Stimulated activated memory B cell treated with anti-CD40 and anti-IgM and Interleukin-4, amounts not matched to agents 10 μg/mL and 1 μg/mL and 100 μg/mL, for 72 hours (primary cell): ENCODE data around the gene SHISA9.
"Not testable (repeated sequence)": the region's sequence is repeated elsewhere in the genome, so short reads cannot be mapped to it uniquely, and the experiment has no call there.

Experiments
- ATAC-seq: fragments of 150-1000 bp; cut with Tn5 transposase; 2 replicates; pipeline ENCODE4 v1.10.0; 2021
- H3K27ac Mint-ChIP-seq: one replicate; pipeline ENCODE4 v1.8.0; 2022; ENCODE audit warnings: mild to moderate bottlenecking, mixed read lengths
- H3K27me3 Mint-ChIP-seq: one replicate; pipeline ENCODE4 v1.8.0; 2022; ENCODE audit warnings: mixed read lengths
- H3K36me3 Mint-ChIP-seq: one replicate; pipeline ENCODE4 v1.8.0; 2022; ENCODE audit warnings: mixed read lengths
- H3K4me1 Mint-ChIP-seq: one replicate; pipeline ENCODE4 v1.8.0; 2022; ENCODE audit warnings: mixed read lengths
- H3K4me3 Mint-ChIP-seq: one replicate; pipeline ENCODE4 v1.8.0; 2022; ENCODE audit warnings: mild to moderate bottlenecking, moderate library complexity, mixed read lengths
- H3K9me3 Mint-ChIP-seq: one replicate; pipeline ENCODE4 v1.8.0; 2022; ENCODE audit warnings: mixed read lengths

Gene SHISA9

DNA sequence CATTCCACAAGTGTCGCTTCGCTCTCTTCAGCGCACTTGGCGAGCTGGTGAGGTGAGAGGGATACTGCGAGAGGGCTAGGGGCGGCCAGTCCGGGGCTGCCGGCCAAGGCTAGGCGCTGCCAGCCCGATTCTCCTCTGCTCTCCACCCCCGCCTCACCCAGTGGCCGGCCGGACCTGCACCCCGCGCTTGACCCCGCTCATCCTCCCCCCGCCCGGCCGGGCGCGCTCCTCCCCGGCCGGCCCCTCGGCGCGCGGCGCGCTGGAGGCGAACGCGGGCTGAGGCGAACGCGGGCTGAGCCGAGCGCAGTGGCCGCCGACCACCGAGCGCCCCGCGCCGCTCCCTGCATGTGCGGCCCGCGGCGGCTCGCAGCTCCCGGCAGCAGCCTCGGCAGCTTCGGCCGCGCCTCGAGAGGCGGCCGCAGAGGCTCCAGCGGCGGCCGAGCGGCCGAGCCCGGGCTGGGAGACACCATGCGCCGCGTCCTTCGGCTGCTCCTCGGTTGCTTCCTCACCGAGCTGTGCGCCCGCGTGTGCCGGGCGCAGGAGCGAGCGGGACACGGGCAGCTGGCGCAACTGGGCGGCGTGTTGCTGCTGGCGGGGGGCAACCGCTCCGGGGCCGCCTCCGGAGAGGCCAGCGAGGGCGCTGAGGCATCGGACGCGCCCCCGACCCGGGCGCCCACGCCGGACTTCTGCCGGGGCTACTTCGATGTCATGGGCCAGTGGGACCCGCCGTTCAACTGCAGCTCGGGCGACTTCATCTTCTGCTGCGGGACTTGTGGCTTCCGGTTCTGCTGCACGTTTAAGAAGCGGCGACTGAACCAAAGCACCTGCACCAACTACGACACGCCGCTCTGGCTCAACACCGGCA is at the start of gene SHISA9:
Gene SHISA9, plus strand, starts transcription at position 2 of the 865 bp plus-strand sequence.
- Mint-ChIP-seq H3K27me3 (peaks cover 88% of the 10 kb centered on the region), H3K9me3 (no peaks in the 10 kb centered on the region), H3K4me3 (peak within 1 kb of the TSS; percentile 38), H3K36me3 (no peaks in the 10 kb centered on the region), H3K27ac (no peak within 1 kb of the TSS), H3K4me1 (peaks cover 11% of the 10 kb centered on the region)
- no peak for ATAC-seq

DNA sequence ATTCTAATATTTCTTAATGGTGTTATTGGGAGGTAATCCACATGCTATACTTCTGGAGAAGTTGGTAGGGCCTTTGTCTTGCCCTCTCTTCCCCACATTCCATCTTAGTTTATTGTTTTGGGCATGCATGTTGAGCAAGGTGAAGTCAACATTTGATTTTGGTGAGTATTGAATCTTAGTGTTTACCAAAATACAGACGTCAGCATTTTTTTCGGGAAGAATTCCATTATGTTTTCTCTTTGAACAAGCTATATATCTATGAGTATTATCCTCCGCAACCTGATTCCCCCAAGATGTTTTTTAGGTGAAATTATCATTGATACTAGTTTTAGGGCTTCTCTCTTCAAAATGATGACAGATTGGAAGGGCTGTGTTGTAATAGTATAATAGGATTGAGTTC is 47.4 kb upstream of the SHISA9 start:
- Mint-ChIP-seq H3K4me1 (no peaks in the 10 kb centered on the region), H3K4me3 (no peak overlapping the region), H3K27me3 (peaks cover 19% of the 10 kb centered on the region), H3K27ac (no peak overlapping the region), H3K9me3 (peaks cover 11% of the 10 kb centered on the region), H3K36me3 (no peaks in the 10 kb centered on the region)
- no peak for ATAC-seq

DNA sequence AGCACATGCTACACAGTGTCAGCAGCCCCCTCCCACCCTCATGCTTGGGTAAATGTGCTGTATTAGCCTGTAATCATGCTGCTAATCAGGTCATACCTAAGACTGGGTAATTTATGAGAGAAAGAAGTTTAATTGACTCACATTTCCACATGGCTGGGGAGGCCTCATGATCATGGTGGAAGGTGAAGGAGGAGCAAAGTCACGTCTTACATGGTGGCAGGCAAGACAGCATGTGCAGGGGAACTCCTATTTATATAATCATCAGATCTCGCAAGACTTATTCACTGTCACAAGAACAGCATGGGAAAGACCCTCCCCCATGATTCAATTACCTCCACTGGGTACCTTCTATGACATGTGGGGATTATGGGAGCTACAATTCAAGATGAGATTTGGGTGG is 44.0 kb upstream of the SHISA9 start:
- not testable (repeated sequence) for ATAC-seq, H3K27ac Mint-ChIP-seq, H3K4me1 Mint-ChIP-seq, H3K36me3 Mint-ChIP-seq, H3K27me3 Mint-ChIP-seq, H3K4me3 Mint-ChIP-seq
- peaks cover 11% of the 10 kb centered on the region for H3K9me3 Mint-ChIP-seq

DNA sequence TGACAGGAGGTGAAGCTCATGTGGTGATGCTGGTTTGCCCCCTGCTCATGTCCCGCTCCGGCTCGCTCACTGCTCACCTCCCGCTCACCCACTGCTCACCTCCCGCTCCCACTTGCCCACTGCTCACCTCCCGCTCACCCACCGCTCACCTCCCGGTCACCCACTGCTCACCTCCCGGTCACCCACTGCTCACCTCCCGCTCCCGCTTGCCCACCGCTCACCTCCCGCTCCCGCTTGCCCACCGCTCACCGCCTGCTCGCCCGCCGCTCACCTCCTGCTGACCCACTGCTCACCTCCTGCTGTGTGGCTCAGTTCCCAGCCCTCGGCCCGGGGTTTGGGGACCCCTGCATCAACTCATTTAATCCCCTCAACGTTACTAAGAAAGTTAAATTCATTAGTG is 39.1 kb upstream of the SHISA9 start:
- no peaks in the 10 kb centered on the region for H3K4me1 Mint-ChIP-seq
- H3K36me3 Mint-ChIP-seq, result no peaks in the 10 kb centered on the region
- H3K4me3 Mint-ChIP-seq, result no peak overlapping the region
- ATAC-seq, result peak; percentile 57
- no peak overlapping the region for H3K27ac Mint-ChIP-seq
- peaks cover 4% of the 10 kb centered on the region for H3K9me3 Mint-ChIP-seq
- H3K27me3 Mint-ChIP-seq, result peaks cover 22% of the 10 kb centered on the region

DNA sequence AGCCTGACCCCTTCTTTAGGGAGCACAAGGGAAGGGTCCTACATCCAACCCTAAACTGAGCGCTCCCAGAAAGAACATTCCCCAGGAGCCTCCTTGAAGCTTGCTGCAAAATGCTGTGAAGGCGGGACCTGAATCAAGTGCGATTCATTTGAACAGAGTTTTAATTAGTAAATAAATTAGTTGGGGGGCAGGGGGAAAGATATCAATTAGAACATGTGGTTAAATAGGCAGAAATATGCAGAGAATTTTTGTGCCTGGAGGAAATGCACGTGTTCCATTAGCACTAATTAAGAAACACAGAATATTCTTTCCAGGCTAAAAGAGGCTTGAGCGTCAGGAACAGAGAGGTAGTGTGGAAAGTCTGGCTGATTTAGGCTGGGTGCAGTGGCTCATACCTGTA is 38.5 kb upstream of the SHISA9 start:
- no peak for ATAC-seq

DNA sequence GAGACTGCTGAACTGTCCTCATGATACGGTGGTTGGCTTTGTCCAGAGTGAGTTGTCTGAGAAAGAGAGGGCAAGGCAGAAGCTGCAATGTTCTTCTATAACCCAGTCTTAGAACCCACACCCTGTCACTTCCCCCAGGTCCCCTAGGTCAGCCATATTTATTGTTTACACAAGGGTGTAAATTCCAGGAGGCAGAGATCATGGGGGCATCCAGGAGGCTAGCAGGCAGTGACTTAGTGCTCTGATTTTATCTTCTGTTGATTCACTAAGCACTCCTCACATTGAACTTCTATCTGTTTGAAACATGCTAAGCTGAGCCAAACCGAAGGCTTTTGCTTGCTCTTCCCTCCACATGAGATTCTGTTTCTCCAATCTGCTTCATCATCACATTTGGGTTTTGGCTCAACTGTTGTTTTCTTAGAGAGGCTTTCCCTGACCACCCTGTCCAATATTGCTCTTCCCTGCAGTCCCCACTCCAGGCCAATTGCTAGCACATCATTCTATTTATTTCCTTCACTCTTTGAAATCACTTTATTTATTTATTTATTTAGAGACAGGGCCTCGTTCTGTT is 34.3 kb upstream of the SHISA9 start:
- no peak for ATAC-seq
- H3K36me3 Mint-ChIP-seq, result no peaks in the 10 kb centered on the region
- H3K4me3 Mint-ChIP-seq, result no peak overlapping the region
- H3K27ac Mint-ChIP-seq, result no peak overlapping the region
- peaks cover 3% of the 10 kb centered on the region for H3K9me3 Mint-ChIP-seq
- peaks cover 5% of the 10 kb centered on the region for H3K4me1 Mint-ChIP-seq
- H3K27me3 Mint-ChIP-seq, result peaks cover 21% of the 10 kb centered on the region

More for the DNA sequence above, 38.5 kb upstream of the SHISA9 start:
- no peaks in the 10 kb centered on the region for H3K4me1 Mint-ChIP-seq
- H3K36me3 Mint-ChIP-seq, result no peaks in the 10 kb centered on the region
- peaks cover 22% of the 10 kb centered on the region for H3K27me3 Mint-ChIP-seq
- H3K9me3 Mint-ChIP-seq, result no peaks in the 10 kb centered on the region
- no peak overlapping the region for H3K27ac Mint-ChIP-seq
- H3K4me3 Mint-ChIP-seq, result no peak overlapping the region

DNA sequence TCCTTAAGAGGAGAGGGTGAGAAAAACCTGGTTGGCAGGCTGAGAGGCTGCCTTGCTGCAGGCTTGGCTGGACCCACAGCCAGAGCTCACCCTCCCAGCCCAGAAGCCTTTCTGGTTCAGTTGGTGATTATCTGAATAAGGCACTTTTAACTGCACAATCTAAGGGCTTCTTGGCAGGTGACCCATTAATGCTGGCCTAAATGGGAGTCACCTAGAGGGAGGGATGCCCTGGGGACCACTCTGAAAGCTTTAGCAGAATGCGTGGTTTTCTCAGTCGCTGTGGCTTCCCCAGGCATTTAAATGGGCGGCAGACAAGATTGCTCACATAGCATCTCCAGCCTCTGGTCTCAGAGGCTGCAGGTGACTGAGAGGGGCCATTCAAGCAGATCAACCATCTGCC is 33.2 kb upstream of the SHISA9 start:
- Mint-ChIP-seq H3K27me3 (peaks cover 10% of the 10 kb centered on the region), H3K27ac (no peak overlapping the region), H3K36me3 (no peaks in the 10 kb centered on the region), H3K4me1 (peaks cover 9% of the 10 kb centered on the region), H3K9me3 (peaks cover 3% of the 10 kb centered on the region), H3K4me3 (no peak overlapping the region)
- ATAC-seq, result no peak

DNA sequence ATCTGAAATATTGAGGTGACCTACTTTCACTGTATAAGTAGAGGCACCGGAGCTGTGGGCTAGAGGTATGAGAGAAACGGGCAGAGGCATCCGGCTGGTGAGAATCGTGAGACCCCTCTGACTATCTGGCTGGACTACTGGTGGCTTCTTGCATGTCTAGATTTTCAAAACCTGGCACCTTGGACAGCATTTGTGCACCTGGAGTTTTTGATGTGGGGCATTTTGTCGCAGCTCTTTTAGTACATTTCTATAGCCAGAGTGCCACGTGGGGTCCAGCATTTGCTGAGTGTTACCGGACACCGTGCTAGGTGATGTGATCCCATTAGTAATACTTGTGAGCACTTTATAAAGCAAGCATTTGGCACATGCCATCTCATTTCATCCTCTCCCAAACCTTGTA is 32.6 kb upstream of the SHISA9 start:
- Mint-ChIP-seq H3K27ac (no peak overlapping the region), H3K4me1 (peaks cover 13% of the 10 kb centered on the region), H3K27me3 (peaks cover 10% of the 10 kb centered on the region), H3K4me3 (no peak overlapping the region), H3K36me3 (no peaks in the 10 kb centered on the region), H3K9me3 (peaks cover 3% of the 10 kb centered on the region)
- ATAC-seq, result no peak

DNA sequence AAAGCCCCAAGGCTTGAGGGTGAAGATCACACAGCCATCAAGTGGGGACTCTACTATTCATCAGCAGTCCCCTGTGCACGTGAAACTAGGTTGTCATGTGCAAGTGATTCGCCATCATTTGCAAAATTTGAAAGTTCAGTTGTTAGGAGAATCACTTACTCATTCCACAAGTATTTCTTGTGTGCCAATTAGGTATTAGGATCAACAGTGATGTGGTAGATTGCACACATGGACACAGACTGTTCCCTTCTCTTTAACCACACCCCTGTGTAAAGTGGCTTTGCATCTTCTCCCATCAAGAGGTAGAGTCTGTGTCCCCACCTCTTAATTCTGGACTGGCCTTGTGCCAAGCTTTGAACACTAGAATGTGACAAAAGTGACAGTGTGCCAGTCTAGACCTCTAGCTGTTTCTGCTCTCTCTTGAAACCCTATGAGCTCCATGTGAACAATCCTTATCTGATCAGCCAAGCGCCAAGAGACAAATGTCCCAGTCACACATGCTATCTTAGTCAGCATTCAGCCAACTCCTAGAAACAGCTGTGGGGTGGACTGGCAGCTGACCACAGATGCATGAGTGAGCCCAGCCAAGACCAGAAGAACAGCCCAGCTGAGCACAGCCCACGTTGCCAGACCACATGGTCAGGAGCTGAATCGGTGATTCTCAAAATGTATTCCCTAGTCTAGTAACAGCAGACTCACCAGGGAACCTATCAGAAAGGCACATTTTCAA is 31.5 kb upstream of the SHISA9 start:
- H3K9me3 Mint-ChIP-seq, result peaks cover 3% of the 10 kb centered on the region
- no peak overlapping the region for H3K27ac Mint-ChIP-seq
- peaks cover 13% of the 10 kb centered on the region for H3K4me1 Mint-ChIP-seq
- no peaks in the 10 kb centered on the region for H3K36me3 Mint-ChIP-seq
- ATAC-seq, result no peak
- no peak overlapping the region for H3K4me3 Mint-ChIP-seq
- peaks cover 10% of the 10 kb centered on the region for H3K27me3 Mint-ChIP-seq

DNA sequence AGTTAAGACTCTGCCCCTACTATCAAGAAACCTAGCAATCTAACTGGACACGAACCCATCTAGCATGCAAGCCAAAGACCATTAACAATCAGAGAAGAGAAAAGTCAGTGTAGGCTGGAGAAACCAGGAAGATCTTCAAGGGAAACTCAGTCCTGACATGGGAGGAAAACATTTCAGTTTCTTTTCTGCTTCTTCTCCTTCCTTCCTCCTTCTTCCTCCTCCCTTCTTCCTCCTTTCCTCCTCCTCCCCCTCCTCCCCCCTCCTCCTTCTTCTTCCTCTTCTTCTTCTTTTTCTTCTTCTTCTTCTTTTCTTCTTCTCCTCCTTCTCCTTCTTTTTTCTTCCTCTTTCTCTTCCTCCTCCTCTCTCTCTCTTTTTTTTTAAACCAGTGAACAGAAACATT is 29.6 kb upstream of the SHISA9 start:
- H3K27me3 Mint-ChIP-seq, result no peaks in the 10 kb centered on the region
- peak overlapping the region; percentile 8 for H3K27ac Mint-ChIP-seq
- H3K4me1 Mint-ChIP-seq, result peaks cover 13% of the 10 kb centered on the region
- H3K4me3 Mint-ChIP-seq, result no peak overlapping the region
- ATAC-seq, result no peak
- no peaks in the 10 kb centered on the region for H3K36me3 Mint-ChIP-seq
- peaks cover 3% of the 10 kb centered on the region for H3K9me3 Mint-ChIP-seq

DNA sequence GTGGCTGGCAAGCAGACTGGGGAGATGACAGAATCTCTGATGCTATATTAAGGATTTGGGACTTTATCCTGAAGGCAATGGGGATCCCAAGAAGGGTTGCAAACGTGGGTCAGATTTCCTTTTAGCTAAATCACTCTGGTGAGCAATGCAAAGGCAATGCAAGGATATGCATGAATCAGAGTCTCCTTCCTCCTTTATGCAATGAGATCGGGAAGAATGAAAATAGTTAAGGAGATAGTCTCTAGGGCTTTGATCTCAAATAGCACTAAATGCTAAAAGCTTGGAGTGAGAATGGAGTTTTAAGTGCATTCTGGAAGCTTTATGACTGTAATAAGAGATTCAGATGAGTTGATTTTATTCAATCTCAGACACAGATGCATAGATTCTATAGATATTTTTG is 27.2 kb upstream of the SHISA9 start:
- no peak overlapping the region for H3K27ac Mint-ChIP-seq

DNA sequence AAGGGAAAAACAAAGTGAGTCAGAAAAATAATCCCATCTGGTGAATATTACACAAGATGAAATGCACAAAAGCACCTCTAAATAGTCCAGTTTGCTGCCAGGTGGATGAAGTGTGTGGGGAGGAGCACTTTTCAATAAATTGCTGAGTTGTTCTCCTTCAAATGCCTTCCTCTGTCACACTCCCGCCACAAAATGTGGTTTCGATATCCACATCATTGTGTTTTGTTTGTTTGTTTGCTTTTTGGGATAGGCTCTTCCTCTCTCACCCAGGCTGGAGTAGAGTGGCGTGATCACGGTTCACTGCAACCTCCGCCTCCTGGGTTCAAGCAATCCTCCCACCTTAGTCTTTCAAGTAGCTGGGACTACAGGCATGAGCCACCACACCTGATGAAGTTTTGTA is 24.6 kb upstream of the SHISA9 start:
- H3K36me3 Mint-ChIP-seq, result no peaks in the 10 kb centered on the region
- peaks cover 11% of the 10 kb centered on the region for H3K4me1 Mint-ChIP-seq
- no peak overlapping the region for H3K4me3 Mint-ChIP-seq
- no peak overlapping the region for H3K27ac Mint-ChIP-seq
- peaks cover 9% of the 10 kb centered on the region for H3K9me3 Mint-ChIP-seq
- ATAC-seq, result no peak
- H3K27me3 Mint-ChIP-seq, result no peaks in the 10 kb centered on the region

More for the DNA sequence above, 27.2 kb upstream of the SHISA9 start:
- no peak for ATAC-seq
- H3K27me3 Mint-ChIP-seq, result no peaks in the 10 kb centered on the region
- peaks cover 8% of the 10 kb centered on the region for H3K9me3 Mint-ChIP-seq
- H3K36me3 Mint-ChIP-seq, result no peaks in the 10 kb centered on the region
- no peak overlapping the region for H3K4me3 Mint-ChIP-seq
- peaks cover 13% of the 10 kb centered on the region for H3K4me1 Mint-ChIP-seq

DNA sequence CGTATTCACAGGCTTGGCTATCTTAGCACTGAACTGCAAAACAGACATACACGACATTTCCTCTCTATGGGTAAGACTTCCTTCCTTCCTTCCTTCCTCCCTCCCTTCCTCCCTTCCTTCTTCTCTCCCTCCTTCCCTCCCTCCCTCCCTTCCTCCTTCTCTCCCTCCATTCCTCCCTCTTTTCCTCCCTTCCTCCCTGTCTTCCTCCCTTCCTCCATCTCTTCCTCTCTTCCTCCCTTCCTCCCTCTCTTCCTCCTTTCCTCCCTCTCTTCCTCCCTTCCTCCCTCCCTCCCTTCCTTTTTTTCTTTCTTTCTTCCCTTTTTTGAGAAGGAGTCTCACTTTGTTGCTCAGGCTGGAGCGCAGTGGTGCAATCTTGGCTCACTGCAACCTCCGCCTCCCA is 22.4 kb upstream of the SHISA9 start:
- peaks cover 5% of the 10 kb centered on the region for H3K9me3 Mint-ChIP-seq
- no peak overlapping the region for H3K27ac Mint-ChIP-seq
- no peak overlapping the region for H3K4me3 Mint-ChIP-seq
- H3K36me3 Mint-ChIP-seq, result no peaks in the 10 kb centered on the region
- ATAC-seq, result no peak
- H3K27me3 Mint-ChIP-seq, result no peaks in the 10 kb centered on the region
- no peaks in the 10 kb centered on the region for H3K4me1 Mint-ChIP-seq

DNA sequence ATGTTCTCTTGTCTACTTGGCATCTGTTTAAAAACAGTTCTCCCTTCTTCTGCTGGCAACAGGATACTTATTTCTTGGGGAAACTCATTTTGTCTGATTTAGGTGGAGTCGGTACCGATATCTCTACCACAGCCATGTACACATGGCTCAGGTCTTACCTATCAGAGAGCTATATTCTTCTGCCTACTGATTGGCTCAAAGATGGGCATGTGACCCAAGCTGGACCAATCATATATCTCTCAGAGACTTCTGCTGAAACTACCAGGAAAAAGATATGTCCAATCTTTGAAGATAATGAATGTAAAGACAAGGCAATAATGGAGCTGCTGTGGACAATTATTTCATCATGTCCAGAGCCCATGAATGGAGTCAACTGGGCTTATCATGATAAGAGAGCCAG is 21.6 kb upstream of the SHISA9 start:
- no peak for ATAC-seq
- no peak overlapping the region for H3K27ac Mint-ChIP-seq
- peaks cover 7% of the 10 kb centered on the region for H3K9me3 Mint-ChIP-seq
- no peaks in the 10 kb centered on the region for H3K36me3 Mint-ChIP-seq
- no peaks in the 10 kb centered on the region for H3K27me3 Mint-ChIP-seq
- no peaks in the 10 kb centered on the region for H3K4me1 Mint-ChIP-seq
- H3K4me3 Mint-ChIP-seq, result no peak overlapping the region

DNA sequence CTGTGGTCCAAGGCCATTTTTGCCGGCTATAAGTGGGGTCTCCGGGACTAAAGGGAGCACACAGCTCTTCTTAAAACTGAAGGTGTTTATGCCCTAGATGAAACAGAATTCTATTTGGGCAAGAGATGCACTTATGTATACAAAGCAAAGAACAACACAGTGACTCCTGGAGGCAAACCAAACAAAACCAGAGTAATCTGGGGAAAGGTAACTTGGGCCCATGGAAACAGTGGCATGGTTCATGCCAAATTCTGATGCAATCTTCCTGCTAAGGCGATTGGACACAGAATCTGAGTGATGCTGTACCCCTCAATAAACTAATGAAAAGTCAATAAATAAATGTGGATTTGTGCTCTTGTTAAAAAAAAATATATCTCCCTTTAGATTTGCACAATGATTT is 20.2 kb upstream of the SHISA9 start:
- Mint-ChIP-seq H3K4me1 (no peaks in the 10 kb centered on the region), H3K9me3 (peaks cover 11% of the 10 kb centered on the region), H3K27me3 (no peaks in the 10 kb centered on the region), H3K4me3 (no peak overlapping the region), H3K36me3 (no peaks in the 10 kb centered on the region), H3K27ac (no peak overlapping the region)
- ATAC-seq, result no peak
